Coronary artery (tissue), 2 donors: ENCODE data around the gene SERINC5.

Experiments used
- DNase-seq: peaks from one replicate; pipeline ENCODE4 v3.0.0-alpha.2; 2017; ENCODE audit warnings: low spot score
- H3K27ac ChIP-seq, 2 donors: fragments of 200-600 bp; sonication (generic); one replicate each; pipeline ENCODE4 v1.5.1; 2016 to 2019
- H3K4me3 ChIP-seq: fragments of 200-600 bp; sonication (generic); 2 replicates; pipeline ENCODE4 v1.5.1; 2016; ENCODE audit warnings: mild to moderate bottlenecking, moderate library complexity
- TF ChIP-seq, protein P1 (sequence below): fragments of 200-600 bp; sonication (generic); IDR thresholded peaks from one replicate; pipeline ENCODE4 v1.5.1; 2019; ENCODE audit warnings: antibody characterized with exemption

The SERINC5 gene

DNA sequence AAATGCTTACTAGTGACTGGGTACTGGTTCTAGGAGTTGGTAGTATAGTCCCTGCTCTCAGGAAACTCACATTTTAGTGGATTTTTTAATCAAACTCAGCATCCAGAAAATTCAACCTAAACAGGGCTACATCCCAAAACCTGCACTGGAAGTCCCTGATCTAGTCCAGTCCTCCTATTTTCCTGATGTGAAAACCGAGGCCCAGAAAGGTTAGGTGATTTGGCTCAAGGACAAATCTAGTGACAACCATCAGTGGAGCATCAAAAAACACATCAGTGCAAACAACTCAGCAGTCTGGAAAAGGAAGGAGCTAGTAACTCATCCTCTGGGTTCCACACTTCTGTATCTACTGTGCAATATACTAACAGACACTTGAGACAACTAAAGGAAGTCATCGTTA is 38.2 kb downstream of the SERINC5 start:
- DNase-seq = no peak
- TF ChIP-seq, protein P1, sequence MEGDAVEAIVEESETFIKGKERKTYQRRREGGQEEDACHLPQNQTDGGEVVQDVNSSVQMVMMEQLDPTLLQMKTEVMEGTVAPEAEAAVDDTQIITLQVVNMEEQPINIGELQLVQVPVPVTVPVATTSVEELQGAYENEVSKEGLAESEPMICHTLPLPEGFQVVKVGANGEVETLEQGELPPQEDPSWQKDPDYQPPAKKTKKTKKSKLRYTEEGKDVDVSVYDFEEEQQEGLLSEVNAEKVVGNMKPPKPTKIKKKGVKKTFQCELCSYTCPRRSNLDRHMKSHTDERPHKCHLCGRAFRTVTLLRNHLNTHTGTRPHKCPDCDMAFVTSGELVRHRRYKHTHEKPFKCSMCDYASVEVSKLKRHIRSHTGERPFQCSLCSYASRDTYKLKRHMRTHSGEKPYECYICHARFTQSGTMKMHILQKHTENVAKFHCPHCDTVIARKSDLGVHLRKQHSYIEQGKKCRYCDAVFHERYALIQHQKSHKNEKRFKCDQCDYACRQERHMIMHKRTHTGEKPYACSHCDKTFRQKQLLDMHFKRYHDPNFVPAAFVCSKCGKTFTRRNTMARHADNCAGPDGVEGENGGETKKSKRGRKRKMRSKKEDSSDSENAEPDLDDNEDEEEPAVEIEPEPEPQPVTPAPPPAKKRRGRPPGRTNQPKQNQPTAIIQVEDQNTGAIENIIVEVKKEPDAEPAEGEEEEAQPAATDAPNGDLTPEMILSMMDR = no peak
- Histone ChIP-seq H3K27ac (peak overlapping the region in 1 of 2 donors; percentile 4), H3K4me3 (no peak overlapping the region)

DNA sequence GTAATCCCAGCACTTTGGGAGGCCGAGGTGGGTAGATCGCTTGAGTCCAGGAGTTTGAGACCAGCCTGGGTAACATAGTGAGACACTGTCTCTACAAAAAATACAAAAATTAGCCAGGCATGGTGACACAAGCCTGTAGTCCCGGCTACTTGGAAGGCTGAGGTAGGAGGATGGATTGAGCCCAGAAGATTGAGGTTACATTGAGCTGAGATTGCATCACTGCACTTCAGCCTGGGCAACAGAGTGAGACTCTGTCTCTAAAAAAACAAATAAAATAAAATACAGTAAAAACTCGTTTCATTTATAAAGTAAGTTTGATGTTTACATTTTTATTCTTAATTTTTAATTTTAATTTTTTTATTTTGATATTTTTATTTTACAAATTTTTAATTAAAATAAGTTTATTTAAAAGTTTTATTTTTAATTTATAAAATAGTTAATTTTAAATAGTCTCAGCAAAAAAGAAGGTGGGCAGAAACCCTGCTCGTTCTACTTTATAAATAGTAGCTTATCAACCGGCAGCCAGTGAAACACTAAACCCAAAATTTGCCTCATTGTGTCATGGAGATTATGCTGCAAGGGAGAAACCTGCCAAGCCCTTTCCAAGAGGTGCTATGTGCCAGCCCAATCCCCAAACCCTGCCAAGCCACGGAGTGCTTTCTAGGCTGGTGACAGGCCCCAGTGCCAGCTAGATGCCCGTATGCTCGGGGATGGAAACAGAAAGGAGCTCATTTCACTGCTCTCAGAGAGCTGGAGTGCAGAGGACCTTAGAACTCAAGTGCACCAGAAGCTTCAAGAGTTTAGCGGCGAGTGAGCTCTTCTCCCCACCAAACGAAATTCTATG is 38.9 kb downstream of the SERINC5 start:
- TF ChIP-seq, protein P1 = no peak
- DNase-seq = peak; percentile 81
- Histone ChIP-seq H3K27ac (peak overlapping the region; percentile 4 to 37), H3K4me3 (no peak overlapping the region)

DNA sequence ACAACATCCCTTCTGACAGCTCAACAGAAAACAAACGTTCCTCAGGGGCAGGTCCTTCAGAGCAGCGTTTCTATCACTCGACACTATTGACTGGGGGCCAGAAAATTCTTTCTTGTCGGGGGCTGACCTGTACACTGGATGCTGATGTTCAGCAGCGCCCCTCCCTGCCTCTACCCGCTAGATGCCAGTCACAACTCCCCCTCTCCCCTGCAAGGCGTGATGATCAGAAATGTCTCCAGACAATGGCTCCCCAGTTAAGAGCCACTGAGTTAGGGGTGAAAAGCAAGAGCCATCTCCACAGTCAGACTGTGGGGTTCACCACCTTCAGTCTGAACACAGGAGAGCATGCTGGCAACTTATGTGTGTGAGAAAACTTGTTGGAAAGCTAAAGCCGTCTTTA is 39.8 kb downstream of the SERINC5 start:
- no peak for DNase-seq
- peak overlapping the region in 1 of 2 donors; percentile 37 for H3K27ac ChIP-seq
- H3K4me3 ChIP-seq = no peak overlapping the region
- TF ChIP-seq, protein P1 = no peak

DNA sequence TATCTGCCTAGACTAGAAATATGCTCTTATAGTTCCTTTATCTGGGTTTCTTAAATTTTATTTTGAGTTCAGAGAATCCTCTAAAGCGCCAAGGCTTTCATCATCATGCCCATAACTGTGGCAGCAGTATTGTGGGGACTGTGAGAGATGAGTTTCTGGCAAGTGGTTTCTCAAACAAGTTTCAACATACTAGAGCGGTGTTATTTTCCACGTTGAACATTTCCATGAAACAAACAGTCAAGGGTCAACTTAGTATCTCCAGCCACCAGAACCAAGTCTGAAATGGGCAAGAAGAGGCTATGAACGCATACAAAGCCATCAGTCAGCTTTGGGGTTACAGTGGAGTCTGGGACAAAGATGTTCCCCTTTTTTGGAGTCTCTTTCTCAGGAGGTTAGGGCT is 40.3 kb downstream of the SERINC5 start:
- no peak for DNase-seq
- TF ChIP-seq, protein P1 = no peak
- Histone ChIP-seq H3K4me3 (no peak overlapping the region), H3K27ac (no peak overlapping the region)

DNA sequence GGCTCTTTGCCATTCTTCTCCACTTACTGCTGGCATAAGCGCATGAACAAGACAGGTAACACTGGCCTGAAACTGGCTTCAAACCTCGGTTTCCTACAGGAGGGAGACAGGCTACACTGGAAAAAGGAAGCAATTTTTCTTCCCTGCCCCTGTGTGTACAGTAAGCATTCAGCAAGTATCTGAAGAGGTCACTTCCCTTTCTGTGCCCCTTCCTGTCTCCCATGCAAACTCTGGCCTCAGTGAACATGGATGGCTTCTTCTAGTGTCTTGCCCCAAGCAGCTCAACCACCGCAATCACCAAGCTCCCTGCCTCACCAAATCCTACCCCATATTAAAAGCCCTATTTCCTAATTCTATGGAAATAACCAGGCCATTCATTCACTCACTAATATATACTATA is 42.4 kb downstream of the SERINC5 start:
- TF ChIP-seq, protein P1 = no peak
- DNase-seq = no peak
- Histone ChIP-seq H3K27ac (no peak overlapping the region), H3K4me3 (no peak overlapping the region)

DNA sequence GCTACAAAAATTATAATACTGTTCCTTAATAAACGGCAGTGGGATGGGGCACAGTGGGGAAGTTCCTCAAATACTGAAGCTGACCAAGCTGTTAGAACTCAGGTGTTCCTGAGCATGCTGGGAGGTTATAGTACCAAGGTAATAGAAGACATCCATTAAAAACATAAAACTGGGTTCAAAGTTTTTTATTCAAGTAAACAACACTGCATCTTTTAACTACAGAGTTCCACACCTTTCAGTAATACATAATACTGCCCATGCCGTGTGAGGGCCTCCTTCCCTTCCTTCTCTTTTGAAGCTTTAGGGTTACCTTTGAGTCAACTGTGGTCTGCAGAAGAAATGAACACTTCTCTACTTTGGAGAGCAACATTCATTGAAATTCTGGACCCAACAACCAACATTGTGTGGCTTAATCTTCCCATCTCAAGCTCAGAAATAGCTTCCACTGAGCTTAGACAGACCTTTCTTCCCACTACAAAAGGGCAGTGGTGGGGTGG is 43.6 kb downstream of the SERINC5 start:
- Histone ChIP-seq H3K27ac (no peak overlapping the region), H3K4me3 (no peak overlapping the region)
- TF ChIP-seq, protein P1 = no peak
- DNase-seq = no peak

DNA sequence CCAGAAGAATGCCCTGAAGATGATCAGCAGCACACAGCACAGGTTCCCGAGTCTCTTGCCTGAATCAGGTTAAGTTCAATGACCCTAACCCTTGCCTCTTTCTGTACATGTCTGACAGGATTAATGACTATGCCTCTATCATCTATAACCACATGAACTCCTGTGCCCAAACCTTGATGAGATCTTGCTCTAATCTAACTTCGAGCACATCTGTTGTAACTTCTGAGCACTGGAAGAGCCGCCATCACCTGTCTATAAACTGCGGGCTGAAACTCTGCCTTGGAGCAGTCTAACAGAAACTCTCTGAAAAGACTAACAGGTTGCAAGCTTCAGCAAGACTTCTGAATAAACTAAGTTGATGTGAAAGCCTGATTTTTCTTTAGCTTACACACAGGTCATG is 44.5 kb downstream of the SERINC5 start:
- H3K4me3 ChIP-seq = no peak overlapping the region
- no peak for DNase-seq
- TF ChIP-seq, protein P1 = no peak
- H3K27ac ChIP-seq = no peak overlapping the region
